CD4-positive, alpha-beta memory T cell (primary cell): ENCODE data around the gene TBL1XR1. TPM values are rescaled to one million over a fixed set of nuclear protein-coding genes. Genes with fewer than 3 reads are reported as not detected.
A peak's percentile ranks its signal among the peaks of the same experiment; 100 is the strongest.

Experiments used
- CTCF ChIA-PET: fragments of 350-600 bp; sonication (Branson Sonifier 250); formaldehyde crosslinking; loops from one replicate; lab custom pipeline; 2021; ENCODE audit warnings: inconsistent platforms; ENCODE audit not compliant: partially characterized antibody; lab: Charles Lee
- POLR2A ChIA-PET: fragments of 350-600 bp; sonication (Branson Sonifier 250); formaldehyde crosslinking; loops from one replicate; lab custom pipeline; 2021; ENCODE audit not compliant: partially characterized antibody; lab: Charles Lee
- DNase-seq, 5 donors: peaks; one replicate each; pipeline versions ENCODE4 v3.0.0 to v3.0.0-alpha.2; 2020 to 2022; ENCODE audit warnings: mixed read lengths in 1 of 5
- H3K27ac ChIP-seq: one replicate; pipeline ENCODE4 v1.7.0; 2013; ENCODE audit warnings: low read depth, low read length
- H3K27me3 ChIP-seq: 2 replicates; pipeline ENCODE4 v1.7.0; 2013; ENCODE audit warnings: mild to moderate bottlenecking, low read length, moderate library complexity; ENCODE audit not compliant: insufficient read depth
- H3K36me3 ChIP-seq: 2 replicates; pipeline ENCODE4 v1.7.0; 2013; ENCODE audit warnings: mild to moderate bottlenecking, low read length, moderate library complexity; ENCODE audit not compliant: insufficient read depth
- H3K4me1 ChIP-seq: 2 replicates; pipeline ENCODE4 v1.7.0; 2013; ENCODE audit warnings: mild to moderate bottlenecking, low read length, moderate library complexity; ENCODE audit not compliant: insufficient read depth
- H3K4me3 ChIP-seq, 2 donors: one replicate each; pipeline ENCODE4 v1.7.0; 2013; ENCODE audit warnings: low read length in 2 of 2, mild to moderate bottlenecking in 1 of 2
- H3K9me3 ChIP-seq, 2 donors: one replicate each; pipeline ENCODE4 v1.7.0; 2013; ENCODE audit warnings: low read length in 2 of 2, control low read depth in 1 of 2; ENCODE audit not compliant: control insufficient read depth in 1 of 2
- H3K27ac Mint-ChIP-seq, 7 donors: one replicate each; pipeline ENCODE4 v1.8.0; 2020 to 2021; ENCODE audit warnings: mixed read lengths in 7 of 7, mild to moderate bottlenecking in 6 of 7, inconsistent platforms in 3 of 7, moderate library complexity in 3 of 7
- H3K27me3 Mint-ChIP-seq, 2 donors: one replicate each; pipeline ENCODE4 v1.8.0; 2020 to 2021; ENCODE audit warnings: mixed read lengths in 2 of 2
- H3K36me3 Mint-ChIP-seq, 2 donors: one replicate each; pipeline ENCODE4 v1.8.0; 2020 to 2021; ENCODE audit warnings: mixed read lengths in 2 of 2, inconsistent platforms in 1 of 2, mild to moderate bottlenecking in 1 of 2
- H3K4me1 Mint-ChIP-seq, 4 donors: one replicate each; pipeline ENCODE4 v1.8.0; 2020 to 2021; ENCODE audit warnings: mixed read lengths in 4 of 4, mild to moderate bottlenecking in 1 of 4
- H3K4me3 Mint-ChIP-seq, 8 donors: one replicate each; pipeline ENCODE4 v1.8.0; 2020 to 2021; ENCODE audit warnings: mixed read lengths in 8 of 8, mild to moderate bottlenecking in 7 of 8, moderate library complexity in 6 of 8, inconsistent platforms in 3 of 8
- H3K9me3 Mint-ChIP-seq, 8 donors: one replicate each; pipeline ENCODE4 v1.8.0; 2020 to 2021; ENCODE audit warnings: mixed read lengths in 8 of 8, mild to moderate bottlenecking in 5 of 8, inconsistent platforms in 3 of 8, moderate library complexity in 1 of 8
- intact Hi-C: fragments of 100-400 bp; cut with micrococcal nuclease; formaldehyde crosslinking; loops from one replicate; pipeline ENCODE4 v1.15.1; 2023
- polyA plus RNA-seq, 2 donors: library from polyadenylated mRNA; unstranded; fragments of 300-500 nt; fragmentation: Illumina TruSeq; gene quantifications; one replicate each; pipeline ENCODE4 v1.2.3, GENCODE V29; 2021
- total RNA-seq, 2 experiments: library from RNA; stranded (reverse); gene quantifications; one replicate each; pipeline ENCODE4 v1.2.3, GENCODE V29; 2021

The TBL1XR1 gene
- total and polyA plus RNA-seq, 4 experiments from 2014 or later, result 20.1 to 172 (median 100) TPM

GRCh38 chr3:177085794-177086193 lies 111.5 kb downstream of the TBL1XR1 start:
- CTCF ChIA-PET, result no interaction called here
- H3K9me3 Mint-ChIP-seq, result peaks cover 0 to 4% (median 0%) of the 10 kb centered on the region in 8 donors
- Histone ChIP-seq H3K36me3 (no peaks in the 10 kb centered on the region), H3K9me3 (no peaks in the 10 kb centered on the region), H3K27me3 (no peaks in the 10 kb centered on the region), H3K4me3 (no peak overlapping the region), H3K4me1 (peaks cover 48% of the 10 kb centered on the region), H3K27ac (no peak overlapping the region)
- H3K27ac Mint-ChIP-seq, result peak overlapping the region in 1 of 7 donors; percentile 39
- no peaks in the 10 kb centered on the region for H3K27me3 Mint-ChIP-seq
- POLR2A ChIA-PET, result no interaction called here
- H3K4me1 Mint-ChIP-seq, result peaks cover 40 to 68% (median 64%) of the 10 kb centered on the region in 4 donors
- H3K36me3 Mint-ChIP-seq, result peaks cover 13 to 28% of the 10 kb centered on the region in 2 donors
- no peak overlapping the region for H3K4me3 Mint-ChIP-seq
- intact Hi-C loops, result no loop called here
- no peak for DNase-seq

GRCh38 chr3:177084616-177085015 lies 112.7 kb downstream of the TBL1XR1 start:
- Mint-ChIP-seq H3K4me1 (peaks cover 40 to 74% (median 61%) of the 10 kb centered on the region in 4 donors), H3K27me3 (no peaks in the 10 kb centered on the region), H3K9me3 (peaks cover 0 to 2% (median 0%) of the 10 kb centered on the region in 8 donors), H3K36me3 (peaks cover 11 to 23% of the 10 kb centered on the region in 2 donors), H3K4me3 (peak overlapping the region in 1 of 8 donors; percentile 27), H3K27ac (peak overlapping the region in 1 of 7 donors; percentile 11)
- Histone ChIP-seq H3K4me1 (peaks cover 44% of the 10 kb centered on the region), H3K27me3 (no peaks in the 10 kb centered on the region), H3K27ac (no peak overlapping the region), H3K4me3 (no peak overlapping the region), H3K9me3 (no peaks in the 10 kb centered on the region), H3K36me3 (no peaks in the 10 kb centered on the region)
- POLR2A ChIA-PET, result no interaction called here
- intact Hi-C loops, result no loop called here
- CTCF ChIA-PET, result no interaction called here
- no peak for DNase-seq

- Mint-ChIP-seq H3K4me1 (peaks cover 26 to 54% (median 41%) of the 10 kb centered on the region in 4 donors), H3K9me3 (peaks cover 0 to 2% (median 0%) of the 10 kb centered on the region in 8 donors), H3K4me3 (no peak overlapping the region), H3K27me3 (no peaks in the 10 kb centered on the region), H3K36me3 (peaks cover 27 to 34% of the 10 kb centered on the region in 2 donors), H3K27ac (peak overlapping the region in 5 of 7 donors; percentile 17 to 64 (median 27))
- intact Hi-C loops, result no loop called here
- H3K36me3 ChIP-seq, result peaks cover 4% of the 10 kb centered on the region
- no peaks in the 10 kb centered on the region for H3K27me3 ChIP-seq
- DNase-seq, result no peak
- ChIA-PET CTCF (interaction anchor here (0.8 kb wide), 1 partner anchor 585 kb away, joined by 4 read pairs; no protein-coding TSS in a partner anchor), POLR2A (no interaction called here)
- no peak overlapping the region for H3K4me3 ChIP-seq
- no peaks in the 10 kb centered on the region for H3K9me3 ChIP-seq
- no peak overlapping the region for H3K27ac ChIP-seq
- H3K4me1 ChIP-seq, result peaks cover 12% of the 10 kb centered on the region
Measured at GRCh38 chr3:177080122-177080521, 117.2 kb downstream of the TBL1XR1 start.

- H3K27me3 Mint-ChIP-seq, result no peaks in the 10 kb centered on the region
- DNase-seq, result no peak
- peak overlapping the region in 3 of 7 donors; percentile 13 to 61 (median 17) for H3K27ac Mint-ChIP-seq
- POLR2A ChIA-PET, result no interaction called here
- peaks cover 0 to 2% (median 0%) of the 10 kb centered on the region in 8 donors for H3K9me3 Mint-ChIP-seq
- no peaks in the 10 kb centered on the region for H3K9me3 ChIP-seq
- peaks cover 4% of the 10 kb centered on the region for H3K36me3 ChIP-seq
- H3K27me3 ChIP-seq, result no peaks in the 10 kb centered on the region
- peaks cover 30 to 34% of the 10 kb centered on the region in 2 donors for H3K36me3 Mint-ChIP-seq
- peaks cover 12% of the 10 kb centered on the region for H3K4me1 ChIP-seq
- peaks cover 22 to 54% (median 40%) of the 10 kb centered on the region in 4 donors for H3K4me1 Mint-ChIP-seq
- H3K4me3 Mint-ChIP-seq, result no peak overlapping the region
- H3K4me3 ChIP-seq, result no peak overlapping the region
- H3K27ac ChIP-seq, result no peak overlapping the region
- CTCF ChIA-PET, result no interaction called here
- intact Hi-C loops, result no loop called here
Measured at GRCh38 chr3:177079684-177080083, 117.6 kb downstream of the TBL1XR1 start.

GRCh38 chr3:177071496-177072156 lies 125.7 kb downstream of the TBL1XR1 start:
- H3K4me1 Mint-ChIP-seq, result peaks cover 34 to 80% (median 65%) of the 10 kb centered on the region in 4 donors
- no peak for DNase-seq
- H3K9me3 ChIP-seq, result no peaks in the 10 kb centered on the region
- H3K4me1 ChIP-seq, result peaks cover 35% of the 10 kb centered on the region
- no peaks in the 10 kb centered on the region for H3K27me3 Mint-ChIP-seq
- peak overlapping the region in 2 of 7 donors; percentile 23 to 27 for H3K27ac Mint-ChIP-seq
- H3K27ac ChIP-seq, result no peak overlapping the region
- H3K36me3 Mint-ChIP-seq, result peaks cover 21 to 36% of the 10 kb centered on the region in 2 donors
- intact Hi-C loops, result no loop called here
- no peaks in the 10 kb centered on the region for H3K27me3 ChIP-seq
- ChIA-PET CTCF (interaction anchor here (0.6 kb wide), 1 partner anchor 118 kb away, joined by 4 read pairs; no protein-coding TSS in a partner anchor), POLR2A (no interaction called here)
- peaks cover 2% of the 10 kb centered on the region for H3K36me3 ChIP-seq
- no peak overlapping the region for H3K4me3 ChIP-seq
- H3K9me3 Mint-ChIP-seq, result no peaks in the 10 kb centered on the region
- no peak overlapping the region for H3K4me3 Mint-ChIP-seq

- no peaks in the 10 kb centered on the region for H3K27me3 Mint-ChIP-seq
- Histone ChIP-seq H3K4me1 (peaks cover 50% of the 10 kb centered on the region), H3K4me3 (no peak overlapping the region), H3K27ac (no peak overlapping the region), H3K9me3 (no peaks in the 10 kb centered on the region), H3K27me3 (no peaks in the 10 kb centered on the region), H3K36me3 (no peaks in the 10 kb centered on the region)
- DNase-seq, result no peak
- H3K4me3 Mint-ChIP-seq, result peak overlapping the region in 2 of 8 donors; percentile 10 to 40
- ChIA-PET POLR2A (no interaction called here), CTCF (interaction anchor here (1.2 kb wide), 1 partner anchor 12 kb away, joined by 3 read pairs; no protein-coding TSS in a partner anchor)
- peak overlapping the region in 2 of 7 donors; percentile 75 to 88 for H3K27ac Mint-ChIP-seq
- intact Hi-C loops, result no loop called here
- H3K36me3 Mint-ChIP-seq, result peaks cover 8 to 17% of the 10 kb centered on the region in 2 donors
- H3K9me3 Mint-ChIP-seq, result no peaks in the 10 kb centered on the region
- H3K4me1 Mint-ChIP-seq, result peaks cover 43 to 80% (median 61%) of the 10 kb centered on the region in 4 donors
Measured at GRCh38 chr3:177069514-177070329, 127.6 kb downstream of the TBL1XR1 start.

GRCh38 chr3:177068967-177069366 lies 128.3 kb downstream of the TBL1XR1 start:
- Histone ChIP-seq H3K27ac (no peak overlapping the region), H3K27me3 (no peaks in the 10 kb centered on the region), H3K9me3 (no peaks in the 10 kb centered on the region), H3K4me3 (no peak overlapping the region), H3K4me1 (peaks cover 50% of the 10 kb centered on the region), H3K36me3 (no peaks in the 10 kb centered on the region)
- ChIA-PET POLR2A (no interaction called here), CTCF (interaction anchor here (1.2 kb wide), 1 partner anchor 11 kb away, joined by 3 read pairs; no protein-coding TSS in a partner anchor)
- Mint-ChIP-seq H3K27ac (peak overlapping the region in 1 of 7 donors; percentile 42), H3K9me3 (no peaks in the 10 kb centered on the region), H3K36me3 (peaks cover 6 to 14% of the 10 kb centered on the region in 2 donors), H3K4me1 (peaks cover 44 to 79% (median 59%) of the 10 kb centered on the region in 4 donors), H3K4me3 (peak overlapping the region in 3 of 8 donors; percentile 17 to 43 (median 22)), H3K27me3 (no peaks in the 10 kb centered on the region)
- intact Hi-C loops, result no loop called here
- DNase-seq, result no peak
